Ammon's horn (tissue), 1 donor: ENCODE measurements around the gene ZNF442.
"Not testable (repeated sequence)": the region's sequence is repeated elsewhere in the genome, so short reads cannot be mapped to it uniquely, and the experiment has no call there.

Source experiments
- DNase-seq: peaks from one replicate; pipeline ENCODE4 v3.0.0-alpha.2; 2016; ENCODE audit warnings: low spot score

The ZNF442 gene

DNA sequence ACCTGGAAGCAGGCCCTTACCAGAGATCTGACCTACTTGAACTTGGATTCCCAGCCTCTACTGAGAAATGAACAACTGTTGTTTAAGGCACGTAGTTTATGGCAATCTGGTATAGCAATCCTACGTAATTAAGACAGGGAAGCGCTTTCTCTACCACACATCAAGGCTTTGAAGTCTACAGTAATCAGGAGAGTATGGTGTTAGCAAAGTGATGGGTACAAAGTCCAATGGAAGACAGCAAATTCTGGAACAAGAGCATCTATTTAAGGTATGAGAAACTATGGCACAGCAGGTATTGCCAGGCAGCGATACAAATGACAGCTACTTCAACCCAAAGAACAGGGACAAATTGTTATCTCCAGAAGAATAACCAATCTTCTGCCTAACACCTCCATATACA is 35.1 kb downstream of the ZNF442 start:
- no peak for DNase-seq

GRCh38 chr19:12325690-12326089 is 39.8 kb downstream of the ZNF442 start:
- DNase-seq: no peak

- DNase-seq: no peak
These were observed 46.6 kb downstream of the ZNF442 start for GRCh38 chr19:12318782-12319413.

- DNase-seq: no peak
These were observed 50.9 kb downstream of the ZNF442 start for GRCh38 chr19:12314553-12314952.

- not testable (repeated sequence) for DNase-seq
These were observed 56.6 kb downstream of the ZNF442 start for GRCh38 chr19:12308891-12309290.
